ENCODE data around the gene ODR4.
"Not testable (repeated sequence)": the region's sequence is repeated elsewhere in the genome, so short reads cannot be mapped to it uniquely, and the experiment has no call there.

DNA sequence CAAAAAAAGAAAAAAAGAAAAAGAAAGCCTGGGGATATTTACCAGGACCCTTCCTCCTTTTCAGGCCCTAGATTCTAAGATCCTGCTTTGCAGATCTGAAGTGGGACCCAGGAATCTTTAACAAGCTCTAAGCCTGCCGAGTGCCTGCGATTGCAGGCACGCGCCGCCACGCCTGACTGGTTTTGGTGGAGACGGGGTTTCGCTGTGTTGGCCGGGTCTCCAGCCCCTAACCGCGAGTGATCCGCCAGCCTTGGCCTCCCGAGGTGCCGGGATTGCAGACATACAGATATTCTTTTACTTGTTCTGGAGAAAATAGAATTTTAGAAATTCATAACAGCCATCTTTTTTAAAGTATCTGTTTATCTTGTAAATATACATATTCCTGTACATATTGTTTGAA is 83.5 kb downstream of the ODR4 start:
- not testable (repeated sequence) for TF ChIP-seq POLR2A (IDR thresholded peaks at IDR 0.05)
- TF ChIP-seq, protein P1, sequence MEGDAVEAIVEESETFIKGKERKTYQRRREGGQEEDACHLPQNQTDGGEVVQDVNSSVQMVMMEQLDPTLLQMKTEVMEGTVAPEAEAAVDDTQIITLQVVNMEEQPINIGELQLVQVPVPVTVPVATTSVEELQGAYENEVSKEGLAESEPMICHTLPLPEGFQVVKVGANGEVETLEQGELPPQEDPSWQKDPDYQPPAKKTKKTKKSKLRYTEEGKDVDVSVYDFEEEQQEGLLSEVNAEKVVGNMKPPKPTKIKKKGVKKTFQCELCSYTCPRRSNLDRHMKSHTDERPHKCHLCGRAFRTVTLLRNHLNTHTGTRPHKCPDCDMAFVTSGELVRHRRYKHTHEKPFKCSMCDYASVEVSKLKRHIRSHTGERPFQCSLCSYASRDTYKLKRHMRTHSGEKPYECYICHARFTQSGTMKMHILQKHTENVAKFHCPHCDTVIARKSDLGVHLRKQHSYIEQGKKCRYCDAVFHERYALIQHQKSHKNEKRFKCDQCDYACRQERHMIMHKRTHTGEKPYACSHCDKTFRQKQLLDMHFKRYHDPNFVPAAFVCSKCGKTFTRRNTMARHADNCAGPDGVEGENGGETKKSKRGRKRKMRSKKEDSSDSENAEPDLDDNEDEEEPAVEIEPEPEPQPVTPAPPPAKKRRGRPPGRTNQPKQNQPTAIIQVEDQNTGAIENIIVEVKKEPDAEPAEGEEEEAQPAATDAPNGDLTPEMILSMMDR (IDR thresholded peaks at IDR 0.05), result not testable (repeated sequence)

Data from suprapubic skin (tissue), 3 donors.